ENCODE data around the gene KCNG2. TPM values are rescaled to one million over a fixed set of nuclear protein-coding genes. Genes with fewer than 3 reads are reported as not detected.

KCNG2 gene
- total RNA-seq, 1 experiment from 2014 or later = not detected

GRCh38 chr18:79795446-79795845, 2.3 kb upstream of the KCNG2 start:
- ChIA-PET CTCF (no interaction called here), POLR2A (ENCODE audit: unreplicated experiment) (no interaction called here)
- Histone ChIP-seq H3K9me3 (ENCODE audit: insufficient read depth, low read depth) (no peaks in the 10 kb centered on the region), H3K27ac (no peak overlapping the region), H3K27me3 (ENCODE audit: insufficient read depth, low read depth) (peaks cover 8% of the 10 kb centered on the region), H3K4me2 (no peak overlapping the region), H3K36me3 (ENCODE audit: low read depth) (no peaks in the 10 kb centered on the region), H2AFZ (no peak overlapping the region), H3K4me3 (no peak overlapping the region), H3K79me2 (ENCODE audit: low read depth) (no peaks in the 10 kb centered on the region), H3K9me2 (ENCODE audit: insufficient read depth) (no peaks in the 10 kb centered on the region), H4K20me1 (ENCODE audit: insufficient read depth) (no peaks in the 10 kb centered on the region), H3K4me1 (replicated peaks; ENCODE audit: insufficient read depth) (peaks cover 17% of the 10 kb centered on the region), H3F3A (ENCODE audit: insufficient read depth, low read depth) (peaks cover 24% of the 10 kb centered on the region)
- intact Hi-C loops (cut with micrococcal nuclease; ENCODE audit: unreplicated experiment) = no loop called here
- TF ChIP-seq EZH2 (IDR thresholded peaks at IDR 0.05; ENCODE audit: low read depth) (no peak), CTCF (conservative IDR thresholded peaks at IDR 0.05) (no peak)
- no peak for DNase-seq
- BruUV-seq (replicated peaks) = no TSS peak

GRCh38 chr18:79796016-79796415, 1.7 kb upstream of the KCNG2 start:
- Histone ChIP-seq H3F3A (ENCODE audit: insufficient read depth, low read depth) (peaks cover 18% of the 10 kb centered on the region), H4K20me1 (ENCODE audit: insufficient read depth) (no peaks in the 10 kb centered on the region), H3K4me3 (no peak overlapping the region), H3K27ac (no peak overlapping the region), H3K4me1 (replicated peaks; ENCODE audit: insufficient read depth) (peaks cover 14% of the 10 kb centered on the region), H3K36me3 (ENCODE audit: low read depth) (no peaks in the 10 kb centered on the region), H3K9me2 (ENCODE audit: insufficient read depth) (no peaks in the 10 kb centered on the region), H2AFZ (no peak overlapping the region), H3K4me2 (no peak overlapping the region), H3K9me3 (ENCODE audit: insufficient read depth, low read depth) (no peaks in the 10 kb centered on the region), H3K79me2 (ENCODE audit: low read depth) (no peaks in the 10 kb centered on the region), H3K27me3 (ENCODE audit: insufficient read depth, low read depth) (peaks cover 8% of the 10 kb centered on the region)
- BruUV-seq (replicated peaks) = no TSS peak
- ChIA-PET POLR2A (ENCODE audit: unreplicated experiment) (no interaction called here), CTCF (no interaction called here)
- DNase-seq = no peak
- no peak for TF ChIP-seq CTCF (conservative IDR thresholded peaks at IDR 0.05)
- TF ChIP-seq EZH2 (IDR thresholded peaks at IDR 0.05; ENCODE audit: low read depth) = no peak
- intact Hi-C loops (cut with micrococcal nuclease; ENCODE audit: unreplicated experiment) = no loop called here

GRCh38 chr18:79796531-79797405, 970 bp upstream of the KCNG2 start:
- Histone ChIP-seq H3K27ac (no peak overlapping the region), H3K9me2 (ENCODE audit: insufficient read depth) (no peaks in the 10 kb centered on the region), H3F3A (ENCODE audit: insufficient read depth, low read depth) (peaks cover 11% of the 10 kb centered on the region), H3K4me1 (replicated peaks; ENCODE audit: insufficient read depth) (peaks cover 8% of the 10 kb centered on the region), H3K27me3 (ENCODE audit: insufficient read depth, low read depth) (peaks cover 8% of the 10 kb centered on the region), H4K20me1 (ENCODE audit: insufficient read depth) (no peaks in the 10 kb centered on the region), H3K36me3 (ENCODE audit: low read depth) (no peaks in the 10 kb centered on the region), H3K9me3 (ENCODE audit: insufficient read depth, low read depth) (no peaks in the 10 kb centered on the region), H3K4me3 (no peak overlapping the region), H3K4me2 (no peak overlapping the region), H2AFZ (no peak overlapping the region), H3K79me2 (ENCODE audit: low read depth) (no peaks in the 10 kb centered on the region)
- CTCF ChIA-PET = no interaction called here
- BruUV-seq (replicated peaks) = no TSS peak
- TF ChIP-seq CTCF (conservative IDR thresholded peaks at IDR 0.05) (no peak), EZH2 (IDR thresholded peaks at IDR 0.05; ENCODE audit: low read depth) (no peak)
- POLR2A ChIA-PET (ENCODE audit: unreplicated experiment) = no interaction called here
- intact Hi-C loops (cut with micrococcal nuclease; ENCODE audit: unreplicated experiment) = no loop called here
- no peak for DNase-seq
